Liver (tissue), 9 donors: ENCODE data around the gene SNX20. TPM values are rescaled to one million over a fixed set of nuclear protein-coding genes. Genes with fewer than 3 reads are reported as not detected.

Experiments used
- DNase-seq: peaks from one replicate; pipeline ENCODE4 v3.0.0-alpha.2; 2017; ENCODE audit warnings: low spot score
- H3K27ac ChIP-seq, 2 donors: one replicate each; pipeline ENCODE4 v1.7.0; 2013; ENCODE audit warnings: inconsistent platforms in 2 of 2, low read length in 2 of 2, control low read depth in 1 of 2, low read depth in 1 of 2, mild to moderate bottlenecking in 1 of 2
- H3K27me3 ChIP-seq, 4 donors: one replicate each; pipeline versions ENCODE4 v1.6.1 to v1.7.0; 2013; ENCODE audit warnings: low read length in 3 of 4, inconsistent platforms in 1 of 4, mild to moderate bottlenecking in 1 of 4, moderate library complexity in 1 of 4; ENCODE audit not compliant: control insufficient read depth in 4 of 4, insufficient read depth in 4 of 4
- H3K36me3 ChIP-seq, 4 donors: one replicate each; pipeline versions ENCODE4 v1.6.1 to v1.7.0; 2013; ENCODE audit warnings: low read length in 3 of 4, mild to moderate bottlenecking in 3 of 4, low read depth in 1 of 4, moderate library complexity in 1 of 4; ENCODE audit not compliant: control insufficient read depth in 4 of 4, insufficient read depth in 3 of 4
- H3K4me1 ChIP-seq, 4 donors: one replicate each; pipeline versions ENCODE4 v1.6.1 to v1.7.0; 2013; ENCODE audit warnings: low read length in 3 of 4, mild to moderate bottlenecking in 3 of 4, moderate library complexity in 1 of 4; ENCODE audit not compliant: control insufficient read depth in 4 of 4, insufficient read depth in 4 of 4
- H3K4me3 ChIP-seq, 3 donors: one replicate each; pipeline versions ENCODE4 v1.6.1 to v1.7.0; 2013; ENCODE audit warnings: low read length in 3 of 3, control low read depth in 1 of 3, low read depth in 1 of 3, mild to moderate bottlenecking in 1 of 3
- H3K9ac ChIP-seq, 2 donors: one replicate each; pipeline ENCODE4 v1.7.0; 2013; ENCODE audit warnings: low read length in 2 of 2, mild to moderate bottlenecking in 2 of 2, moderate library complexity in 2 of 2, control low read depth in 1 of 2, low read depth in 1 of 2
- H3K9me3 ChIP-seq, 4 donors: one replicate each; pipeline versions ENCODE4 v1.6.1 to v1.7.0; 2013; ENCODE audit warnings: low read length in 3 of 4; ENCODE audit not compliant: control insufficient read depth in 4 of 4
- EGR1 ChIP-seq, 2 donors: IDR thresholded peaks; 2 replicates each; pipeline ENCODE4 v1.6.1; 2016 to 2018; ENCODE audit warnings: antibody characterized with exemption in 2 of 2, low read depth in 2 of 2
- FOXA1 ChIP-seq: IDR thresholded peaks from 2 replicates; pipeline ENCODE4 v1.6.1; 2016; ENCODE audit warnings: antibody characterized with exemption
- GABPA ChIP-seq, 2 donors: IDR thresholded peaks in 1 of 2; conservative IDR thresholded peaks in 1 of 2; 2 replicates each; pipeline ENCODE4 v1.6.1; 2016; ENCODE audit warnings: antibody characterized with exemption in 2 of 2, mild to moderate bottlenecking in 1 of 2, moderate library complexity in 1 of 2
- HNF4A ChIP-seq, 2 donors: conservative IDR thresholded peaks; 2 replicates each; pipeline ENCODE4 v1.6.1; 2016; ENCODE audit warnings: antibody characterized with exemption in 2 of 2, mild to moderate bottlenecking in 2 of 2
- HNF4G ChIP-seq: IDR thresholded peaks from 2 replicates; pipeline ENCODE4 v1.6.1; 2016; ENCODE audit warnings: antibody characterized with exemption
- JUND ChIP-seq, 2 donors: IDR thresholded peaks; 2 replicates each; pipeline ENCODE4 v1.6.1; 2016; ENCODE audit warnings: antibody characterized with exemption in 2 of 2
- NR2F2 ChIP-seq: IDR thresholded peaks from 2 replicates; pipeline ENCODE4 v1.6.1; 2016; ENCODE audit warnings: antibody characterized with exemption
- RAD21 ChIP-seq, 2 donors: IDR thresholded peaks; 2 replicates each; pipeline ENCODE4 v1.6.1; 2016; ENCODE audit warnings: antibody characterized with exemption in 2 of 2, mild to moderate bottlenecking in 2 of 2
- REST ChIP-seq: IDR thresholded peaks from 2 replicates; pipeline ENCODE4 v1.6.1; 2016; ENCODE audit warnings: antibody characterized with exemption, mild to moderate bottlenecking
- RXRA ChIP-seq, 2 donors: IDR thresholded peaks; 2 replicates each; pipeline ENCODE4 v1.6.1; 2017 to 2018; ENCODE audit warnings: antibody characterized with exemption in 2 of 2, mild to moderate bottlenecking in 1 of 2
- TAF1 ChIP-seq: conservative IDR thresholded peaks from 2 replicates; pipeline ENCODE4 v1.6.1; 2016; ENCODE audit warnings: antibody characterized with exemption, mild to moderate bottlenecking
- YY1 ChIP-seq: IDR thresholded peaks from 2 replicates; pipeline ENCODE4 v1.6.1; 2016; ENCODE audit warnings: antibody characterized with exemption, mild to moderate bottlenecking
- WGBS: extraction: QIAGEN DNeasy Blood & Tissue Kit; methylation state at CpG from one replicate; pipeline ENCODE4 v1.1.7; 2013; 5-methylcytosine and 5-hydroxymethylcytosine counted together
- polyA plus RNA-seq, 2 donors: library from polyadenylated mRNA; stranded (reverse) in 1 of 2; unstranded in 1 of 2; fragments of 200-250 nt in 1 of 2; fragments of >200 nt in 1 of 2; fragmentation: Nextera tagmentation in 1 of 2; extraction: Ambion mirVana in 1 of 2; gene quantifications; one replicate each; pipeline versions ENCODE4 v1.2.1 to v1.2.3, GENCODE V29; 2013 to 2015
- total RNA-seq, 2 donors: library from RNA; depleted of rRNA; stranded (reverse); fragments of >200 nt; gene quantifications; one replicate each; pipeline ENCODE4 v1.2.3, GENCODE V29; 2014
- TF ChIP-seq, protein P1 (sequence below): IDR thresholded peaks from 2 replicates; pipeline ENCODE4 v1.6.1; 2016; ENCODE audit warnings: antibody characterized with exemption
- TF ChIP-seq, protein P2 (sequence below): IDR thresholded peaks from 2 replicates; pipeline ENCODE4 v1.6.1; 2016; ENCODE audit warnings: antibody characterized with exemption
- TF ChIP-seq, protein P3 (sequence below): IDR thresholded peaks from 2 replicates; pipeline ENCODE4 v1.6.1; 2016; ENCODE audit warnings: antibody characterized with exemption
- TF ChIP-seq, protein P4 (sequence below): fragments of 150-350 bp; IDR thresholded peaks from 2 replicates; pipeline ENCODE4 v1.5.1; 2017; ENCODE audit warnings: improper control_type of control experiment, low read depth, low read length; ENCODE audit not compliant: missing input control
- donor health status: healthy.
- donor health status: healthy.
- donor health status: healthy.
- donor health status: healthy.
- donor health status: healthy.

SNX20 gene
- total and polyA plus RNA-seq, 4 donors: 0.40 to 3.5 (median 0.98) TPM

- Histone ChIP-seq H3K27ac (no peak overlapping the region), H3K36me3 (no peaks in the 10 kb centered on the region), H3K9ac (no peak overlapping the region), H3K4me1 (no peaks in the 10 kb centered on the region), H3K9me3 (no peaks in the 10 kb centered on the region), H3K4me3 (no peak overlapping the region), H3K27me3 (no peaks in the 10 kb centered on the region)
- 77% methylated on average over 8 of the region's 8 CpGs for whole genome bisulfite sequencing
- DNase-seq: no peak
- TF ChIP-seq REST (no peak), JUND (IDR thresholded peaks at IDR 0.05) (no peak), HNF4G (no peak), TAF1 (no peak), YY1 (no peak), EGR1 (IDR thresholded peaks at IDR 0.05; ENCODE audit: low read depth in 2 of 2) (no peak), NR2F2 (no peak), GABPA (IDR thresholded peaks at IDR 0.05 in 1 of 2, conservative IDR thresholded peaks at IDR 0.05 in 1 of 2) (no peak), RXRA (IDR thresholded peaks at IDR 0.05) (no peak), FOXA1 (no peak), HNF4A (conservative IDR thresholded peaks at IDR 0.05) (no peak), RAD21 (IDR thresholded peaks at IDR 0.05) (no peak)
- TF ChIP-seq, protein P1, sequence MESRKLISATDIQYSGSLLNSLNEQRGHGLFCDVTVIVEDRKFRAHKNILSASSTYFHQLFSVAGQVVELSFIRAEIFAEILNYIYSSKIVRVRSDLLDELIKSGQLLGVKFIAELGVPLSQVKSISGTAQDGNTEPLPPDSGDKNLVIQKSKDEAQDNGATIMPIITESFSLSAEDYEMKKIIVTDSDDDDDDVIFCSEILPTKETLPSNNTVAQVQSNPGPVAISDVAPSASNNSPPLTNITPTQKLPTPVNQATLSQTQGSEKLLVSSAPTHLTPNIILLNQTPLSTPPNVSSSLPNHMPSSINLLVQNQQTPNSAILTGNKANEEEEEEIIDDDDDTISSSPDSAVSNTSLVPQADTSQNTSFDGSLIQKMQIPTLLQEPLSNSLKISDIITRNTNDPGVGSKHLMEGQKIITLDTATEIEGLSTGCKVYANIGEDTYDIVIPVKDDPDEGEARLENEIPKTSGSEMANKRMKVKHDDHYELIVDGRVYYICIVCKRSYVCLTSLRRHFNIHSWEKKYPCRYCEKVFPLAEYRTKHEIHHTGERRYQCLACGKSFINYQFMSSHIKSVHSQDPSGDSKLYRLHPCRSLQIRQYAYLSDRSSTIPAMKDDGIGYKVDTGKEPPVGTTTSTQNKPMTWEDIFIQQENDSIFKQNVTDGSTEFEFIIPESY: no peak
- TF ChIP-seq, protein P2, sequence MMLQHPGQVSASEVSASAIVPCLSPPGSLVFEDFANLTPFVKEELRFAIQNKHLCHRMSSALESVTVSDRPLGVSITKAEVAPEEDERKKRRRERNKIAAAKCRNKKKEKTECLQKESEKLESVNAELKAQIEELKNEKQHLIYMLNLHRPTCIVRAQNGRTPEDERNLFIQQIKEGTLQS: no peak
- TF ChIP-seq, protein P3, sequence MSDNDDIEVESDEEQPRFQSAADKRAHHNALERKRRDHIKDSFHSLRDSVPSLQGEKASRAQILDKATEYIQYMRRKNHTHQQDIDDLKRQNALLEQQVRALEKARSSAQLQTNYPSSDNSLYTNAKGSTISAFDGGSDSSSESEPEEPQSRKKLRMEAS: no peak
- TF ChIP-seq, protein P4, sequence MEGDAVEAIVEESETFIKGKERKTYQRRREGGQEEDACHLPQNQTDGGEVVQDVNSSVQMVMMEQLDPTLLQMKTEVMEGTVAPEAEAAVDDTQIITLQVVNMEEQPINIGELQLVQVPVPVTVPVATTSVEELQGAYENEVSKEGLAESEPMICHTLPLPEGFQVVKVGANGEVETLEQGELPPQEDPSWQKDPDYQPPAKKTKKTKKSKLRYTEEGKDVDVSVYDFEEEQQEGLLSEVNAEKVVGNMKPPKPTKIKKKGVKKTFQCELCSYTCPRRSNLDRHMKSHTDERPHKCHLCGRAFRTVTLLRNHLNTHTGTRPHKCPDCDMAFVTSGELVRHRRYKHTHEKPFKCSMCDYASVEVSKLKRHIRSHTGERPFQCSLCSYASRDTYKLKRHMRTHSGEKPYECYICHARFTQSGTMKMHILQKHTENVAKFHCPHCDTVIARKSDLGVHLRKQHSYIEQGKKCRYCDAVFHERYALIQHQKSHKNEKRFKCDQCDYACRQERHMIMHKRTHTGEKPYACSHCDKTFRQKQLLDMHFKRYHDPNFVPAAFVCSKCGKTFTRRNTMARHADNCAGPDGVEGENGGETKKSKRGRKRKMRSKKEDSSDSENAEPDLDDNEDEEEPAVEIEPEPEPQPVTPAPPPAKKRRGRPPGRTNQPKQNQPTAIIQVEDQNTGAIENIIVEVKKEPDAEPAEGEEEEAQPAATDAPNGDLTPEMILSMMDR: no peak
These were observed 49.7 kb downstream of the SNX20 start for GRCh38 chr16:50631249-50631984.
